Lower leg skin (tissue), 4 donors: ENCODE results near the gene CAMK1. TPM values are rescaled to one million over a fixed set of nuclear protein-coding genes. Genes with fewer than 3 reads are reported as not detected.

ENCODE experiments used
- DNase-seq, 2 donors: peaks; one replicate each; pipeline ENCODE4 v3.0.0-alpha.2; 2019; ENCODE audit warnings: low spot score in 2 of 2
- H3K4me3 ChIP-seq: fragments of 200-600 bp; sonication (generic); 2 replicates; pipeline ENCODE4 v1.5.1; 2017; ENCODE audit warnings: mild to moderate bottlenecking, low read depth; ENCODE audit not compliant: poor library complexity, severe bottlenecking
- POLR2A ChIP-seq, 2 donors: fragments of 450-650 bp; IDR thresholded peaks; one replicate each; pipeline ENCODE4 v1.6.1; 2016 to 2017; ENCODE audit warnings: antibody characterized with exemption in 2 of 2, mild to moderate bottlenecking in 1 of 2, moderate library complexity in 1 of 2
- WGBS, 2 donors: methylation state at CpG; one replicate each; pipeline ENCODE4 v1.1.5; 2018; 5-methylcytosine and 5-hydroxymethylcytosine counted together
- intact Hi-C: fragments of 100-400 bp; cut with DNase I; formaldehyde crosslinking; loops from one replicate; pipeline ENCODE4 v1.15.0; 2023; ENCODE audit warnings: low total_unique reads
- total RNA-seq, 4 donors: library from RNA; depleted of rRNA; stranded (reverse); fragments of >200 nt; gene quantifications; one replicate each; pipeline ENCODE4 v1.1.0, GENCODE V29; 2016
- TF ChIP-seq, protein P1 (sequence below), 3 donors: fragments of 450-650 bp; IDR thresholded peaks; one replicate each; pipeline ENCODE4 v1.5.1; 2016; ENCODE audit warnings: antibody characterized with exemption in 3 of 3, mild to moderate bottlenecking in 3 of 3, moderate library complexity in 2 of 3

The CAMK1 gene
- total RNA-seq, 4 donors from 2014 or later: 3.1 to 10.1 (median 9.4) TPM

- no peak for TF ChIP-seq POLR2A (IDR thresholded peaks at IDR 0.05)
- TF ChIP-seq, protein P1, sequence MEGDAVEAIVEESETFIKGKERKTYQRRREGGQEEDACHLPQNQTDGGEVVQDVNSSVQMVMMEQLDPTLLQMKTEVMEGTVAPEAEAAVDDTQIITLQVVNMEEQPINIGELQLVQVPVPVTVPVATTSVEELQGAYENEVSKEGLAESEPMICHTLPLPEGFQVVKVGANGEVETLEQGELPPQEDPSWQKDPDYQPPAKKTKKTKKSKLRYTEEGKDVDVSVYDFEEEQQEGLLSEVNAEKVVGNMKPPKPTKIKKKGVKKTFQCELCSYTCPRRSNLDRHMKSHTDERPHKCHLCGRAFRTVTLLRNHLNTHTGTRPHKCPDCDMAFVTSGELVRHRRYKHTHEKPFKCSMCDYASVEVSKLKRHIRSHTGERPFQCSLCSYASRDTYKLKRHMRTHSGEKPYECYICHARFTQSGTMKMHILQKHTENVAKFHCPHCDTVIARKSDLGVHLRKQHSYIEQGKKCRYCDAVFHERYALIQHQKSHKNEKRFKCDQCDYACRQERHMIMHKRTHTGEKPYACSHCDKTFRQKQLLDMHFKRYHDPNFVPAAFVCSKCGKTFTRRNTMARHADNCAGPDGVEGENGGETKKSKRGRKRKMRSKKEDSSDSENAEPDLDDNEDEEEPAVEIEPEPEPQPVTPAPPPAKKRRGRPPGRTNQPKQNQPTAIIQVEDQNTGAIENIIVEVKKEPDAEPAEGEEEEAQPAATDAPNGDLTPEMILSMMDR (IDR thresholded peaks at IDR 0.05): no peak
- H3K4me3 ChIP-seq: no peak overlapping the region
- intact Hi-C loops: no loop called here
- DNase-seq: no peak
- WGBS, 2 donors: 59 to 66% methylated on average over 7 of the region's 7 CpGs
Measured at GRCh38 chr3:9767418-9767817, 2.3 kb downstream of the CAMK1 start.

GRCh38 chr3:9765865-9766264 lies 3.9 kb downstream of the CAMK1 start:
- TF ChIP-seq, protein P1 (IDR thresholded peaks at IDR 0.05): no peak
- TF ChIP-seq POLR2A (IDR thresholded peaks at IDR 0.05): no peak
- WGBS, 2 donors: 91% methylated on average over 4 of the region's 4 CpGs
- DNase-seq: no peak
- no peak overlapping the region for H3K4me3 ChIP-seq
- intact Hi-C loops: no loop called here

DNA sequence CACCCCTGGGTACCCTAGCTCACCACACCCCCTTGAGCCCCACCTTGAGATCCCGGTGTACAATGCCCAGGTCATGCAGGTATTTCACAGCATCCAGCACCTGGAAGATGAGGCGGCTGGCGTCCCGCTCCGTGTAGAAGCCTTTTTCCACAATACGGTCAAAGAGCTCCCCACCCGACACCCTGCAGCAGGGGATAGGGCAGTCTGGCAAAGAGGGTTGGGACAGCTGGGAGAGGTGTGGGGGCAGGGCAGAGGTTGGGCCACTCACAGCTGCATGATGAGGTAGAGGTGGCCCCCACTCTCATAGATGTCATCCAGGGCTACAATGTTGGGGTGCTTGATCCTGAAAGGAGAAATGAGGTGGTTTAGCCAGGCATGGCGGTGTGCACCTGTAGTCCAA lies 6.9 kb downstream of the CAMK1 start:
- no peak for TF ChIP-seq POLR2A (IDR thresholded peaks at IDR 0.05)
- TF ChIP-seq, protein P1 (IDR thresholded peaks at IDR 0.05): no peak
- 89 to 98% methylated on average over 7 to 8 of the region's 8 CpGs for WGBS, 2 donors
- no peak overlapping the region for H3K4me3 ChIP-seq
- intact Hi-C loops: no loop called here
- DNase-seq: no peak

- TF ChIP-seq POLR2A (IDR thresholded peaks at IDR 0.05): no peak
- TF ChIP-seq, protein P1 (IDR thresholded peaks at IDR 0.05): no peak
- WGBS, 2 donors: 91% methylated on average over 5 of the region's 5 CpGs
- DNase-seq: no peak
- intact Hi-C loops: no loop called here
- H3K4me3 ChIP-seq: no peak overlapping the region
Measured at GRCh38 chr3:9761919-9762318, 7.8 kb downstream of the CAMK1 start.

DNA sequence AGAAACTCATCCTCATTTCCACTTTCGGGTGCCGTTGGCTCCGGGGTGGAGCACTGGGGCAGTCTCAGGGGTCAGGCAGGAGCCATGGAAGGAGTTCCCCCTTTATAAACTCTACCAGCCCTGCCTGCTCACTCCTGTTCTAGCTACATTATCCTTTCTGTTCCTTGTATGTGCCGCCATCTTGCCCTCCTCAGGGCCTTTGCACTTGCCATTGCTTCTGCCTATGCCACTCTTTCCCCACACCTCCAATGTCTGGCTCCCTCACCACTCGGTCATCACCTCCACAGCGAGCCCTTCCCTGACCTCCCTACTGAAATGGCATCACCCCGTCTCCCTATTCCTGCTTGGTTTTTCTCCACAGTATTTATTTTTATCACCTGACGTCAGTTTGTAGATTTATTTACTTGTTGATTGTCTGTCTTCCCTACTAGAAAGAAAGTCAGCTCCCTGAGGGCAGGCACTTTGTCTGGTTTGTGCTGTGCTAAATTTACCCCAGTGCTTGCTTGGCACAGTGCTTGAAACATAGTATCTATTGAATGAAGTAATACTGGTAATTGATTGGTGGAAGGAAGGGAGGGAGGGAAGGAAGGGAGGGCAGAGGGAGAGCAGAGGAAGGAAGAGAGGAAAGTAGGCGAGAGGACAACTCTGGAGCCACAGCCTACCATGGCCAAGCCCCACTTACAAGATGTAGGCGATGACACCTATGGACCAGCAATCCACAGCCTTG lies 8.8 kb downstream of the CAMK1 start:
- TF ChIP-seq, protein P1 (IDR thresholded peaks at IDR 0.05): no peak
- no peak for TF ChIP-seq POLR2A (IDR thresholded peaks at IDR 0.05)
- WGBS, 2 donors: 96 to 98% methylated on average over 10 of the region's 10 CpGs
- DNase-seq: no peak
- no peak overlapping the region for H3K4me3 ChIP-seq
- intact Hi-C loops: no loop called here

GRCh38 chr3:9757427-9757826 lies 12.3 kb downstream of the CAMK1 start:
- TF ChIP-seq POLR2A (IDR thresholded peaks at IDR 0.05): no peak
- TF ChIP-seq, protein P1 (IDR thresholded peaks at IDR 0.05): no peak
- 88 to 89% methylated on average over 9 to 12 of the region's 13 CpGs for WGBS, 2 donors
- DNase-seq: no peak
- intact Hi-C loops: no loop called here
- no peak overlapping the region for H3K4me3 ChIP-seq
